GM19438 (cell line): Measurements from ENCODE around the gene NHERF2.
"Not testable (repeated sequence)": the region's sequence is repeated elsewhere in the genome, so short reads cannot be mapped to it uniquely, and the experiment has no call there.

Experiments used
- ATAC-seq: cut with Tn5 transposase; IDR thresholded peaks from one replicate; pipeline ENCODE4 v1.9.1; 2021; ENCODE audit warnings: low read depth; ENCODE audit not compliant: unreplicated experiment

NHERF2 gene

GRCh38 chr16:2004795-2005517 lies 21.7 kb upstream of the NHERF2 start:
- ATAC-seq = no peak

- no peak for ATAC-seq
Observed at GRCh38 chr16:2005646-2006045, 21.1 kb upstream of the NHERF2 start.

DNA sequence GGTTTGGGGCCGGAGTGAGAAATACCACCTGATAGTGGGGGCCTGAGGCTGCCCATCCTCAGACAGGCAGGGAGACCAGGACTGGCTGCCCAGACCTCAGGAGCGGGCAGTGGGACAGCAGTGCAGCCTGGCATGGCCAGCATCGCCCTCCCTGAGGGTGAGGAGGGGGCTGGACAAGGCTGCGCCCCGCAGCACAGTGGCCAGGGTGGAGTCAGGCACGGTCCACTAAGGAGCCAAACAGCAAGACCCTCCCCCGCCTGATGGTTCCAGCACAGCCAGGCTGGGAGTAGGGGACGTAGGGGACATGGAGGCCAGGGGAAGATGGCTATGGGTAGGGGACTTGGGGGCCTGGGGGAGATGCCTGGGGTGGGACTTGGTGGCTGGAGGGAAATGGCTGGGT lies 20.4 kb upstream of the NHERF2 start:
- no peak for ATAC-seq

- no peak for ATAC-seq
Observed at GRCh38 chr16:2007081-2007836, 19.4 kb upstream of the NHERF2 start.

- no peak for ATAC-seq
Observed at GRCh38 chr16:2008009-2008526, 18.6 kb upstream of the NHERF2 start.

DNA sequence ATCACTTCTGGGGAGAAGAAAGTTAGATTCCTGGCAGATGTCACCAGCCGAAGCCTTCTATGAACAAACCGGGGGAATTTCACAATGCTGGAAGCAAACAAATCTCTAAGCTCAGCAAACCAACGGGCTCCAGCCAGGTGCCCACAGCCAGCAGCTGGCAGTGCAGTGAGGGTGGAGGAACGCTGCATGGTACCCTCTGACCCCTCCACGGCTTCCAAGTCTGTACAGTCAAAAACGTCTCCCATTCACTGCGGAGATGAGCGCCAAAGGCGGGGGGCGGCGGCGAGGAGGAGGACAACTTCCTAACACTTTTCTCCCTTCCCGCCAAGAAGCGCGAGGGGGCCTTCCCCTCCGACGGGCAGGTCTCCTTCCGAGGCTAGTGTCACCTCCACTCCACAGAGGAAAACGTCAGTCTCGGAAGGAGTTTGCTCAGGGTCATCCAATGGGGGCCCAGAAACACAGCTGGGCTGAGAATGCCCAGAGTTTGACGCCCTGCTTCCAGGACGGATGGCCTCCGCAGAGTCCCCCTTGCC lies 18.0 kb upstream of the NHERF2 start:
- ATAC-seq = no peak

GRCh38 chr16:2009164-2009711 lies 17.5 kb upstream of the NHERF2 start:
- ATAC-seq = peak; percentile 26

- ATAC-seq = peak; percentile 66
Observed at GRCh38 chr16:2009791-2010510, 16.8 kb upstream of the NHERF2 start, which contains the start of gene ZNF598. TSS of gene ZNF598 (minus strand) at chr16:2009821.

DNA sequence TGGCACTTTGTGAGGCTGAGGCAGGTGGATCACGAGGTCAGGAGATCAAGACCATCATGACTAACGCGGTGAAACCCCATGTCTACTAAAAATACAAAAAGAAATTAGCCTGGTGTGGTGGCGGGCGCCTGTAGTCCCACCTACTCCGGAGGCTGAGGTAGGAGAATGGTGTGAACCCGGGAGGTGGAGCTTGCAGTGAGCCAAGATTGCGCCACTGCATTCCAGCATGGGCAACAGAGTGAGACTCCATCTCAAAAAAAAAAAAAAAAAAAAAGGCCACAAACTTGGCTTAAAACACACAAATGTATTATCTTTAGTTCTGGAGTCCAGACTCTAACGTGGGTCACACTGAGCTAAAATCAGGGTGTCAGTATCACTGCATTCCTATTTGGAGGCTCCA lies 15.0 kb upstream of the NHERF2 start:
- ATAC-seq = not testable (repeated sequence)

- ATAC-seq = no peak
Observed at GRCh38 chr16:2013527-2013926, 13.2 kb upstream of the NHERF2 start.

DNA sequence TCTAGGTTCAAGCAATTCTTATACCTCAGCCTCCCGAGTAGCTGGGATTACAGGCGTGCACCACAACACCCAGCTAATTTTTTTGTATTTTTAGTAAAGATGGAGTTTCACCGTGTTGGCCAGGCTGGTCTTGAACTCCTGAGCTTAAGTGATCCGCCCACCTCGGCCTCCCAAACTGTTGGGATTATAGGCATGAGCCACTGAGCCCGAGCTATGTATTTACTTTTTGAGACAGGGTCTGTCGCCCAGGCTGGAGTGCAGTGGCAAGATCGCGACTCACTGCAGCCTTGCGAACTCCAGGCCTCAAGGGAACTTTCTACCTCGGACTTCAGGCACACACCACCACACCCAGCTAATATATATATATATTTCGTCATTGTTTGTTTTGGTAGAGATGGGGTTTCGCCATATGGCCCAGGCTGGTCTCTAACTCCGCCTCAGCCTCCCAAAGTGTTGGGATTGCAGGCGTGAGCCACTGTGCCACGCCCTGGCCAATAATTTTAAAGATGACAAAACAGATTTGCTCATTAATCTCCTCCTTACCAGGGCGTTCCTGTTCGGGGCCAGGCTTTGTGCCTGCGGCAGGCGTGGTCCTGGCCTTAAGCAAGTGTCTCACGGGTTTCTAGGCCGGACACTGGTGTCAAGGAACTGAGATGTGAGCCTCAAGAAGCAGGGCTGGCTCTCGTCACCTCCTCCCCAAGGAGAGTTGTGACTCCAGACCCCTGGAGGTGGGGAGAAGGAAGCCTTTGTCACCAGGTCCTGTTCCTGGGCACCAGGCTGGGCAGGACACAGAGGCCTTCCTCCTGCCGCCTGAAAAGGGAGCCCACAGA lies 11.4 kb upstream of the NHERF2 start:
- no peak for ATAC-seq

DNA sequence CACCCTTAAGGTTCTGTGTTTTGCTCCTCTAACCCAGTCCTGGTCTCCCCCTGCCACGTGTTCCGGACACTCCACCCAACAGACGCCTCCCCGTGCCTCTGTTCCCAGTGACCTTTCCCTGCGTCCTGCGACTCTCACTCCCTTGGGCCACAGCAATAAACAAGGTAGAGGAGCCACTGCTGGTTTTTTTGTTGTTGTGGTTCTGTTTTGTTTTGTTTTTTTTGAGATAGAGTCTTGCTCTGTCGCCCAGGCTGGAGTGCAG lies 10.8 kb upstream of the NHERF2 start:
- ATAC-seq = no peak

DNA sequence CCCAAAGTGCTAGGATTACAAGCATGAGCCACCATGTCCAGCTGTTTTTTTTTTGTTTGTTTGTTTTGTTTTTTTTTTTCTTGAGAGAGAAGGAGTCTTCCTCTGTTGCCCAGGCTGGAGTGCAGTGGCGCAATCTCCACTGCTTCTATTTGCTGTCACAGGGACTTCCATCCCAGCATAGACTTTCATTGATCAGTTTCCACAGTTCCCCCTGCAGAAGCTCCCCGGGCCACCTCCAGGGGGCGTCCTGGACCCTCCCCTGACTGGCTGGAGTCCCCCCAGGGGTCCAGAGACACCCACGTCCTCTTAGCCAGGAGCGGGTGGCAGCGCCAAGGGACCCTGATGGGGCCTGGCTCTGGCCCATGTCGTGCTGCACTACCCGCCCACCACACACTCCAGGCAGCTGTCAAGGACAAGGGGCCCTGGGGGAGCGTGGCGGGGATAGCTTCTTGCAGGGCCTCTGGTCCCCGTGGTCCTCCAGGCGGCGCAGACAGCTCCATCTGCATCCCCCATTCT lies 10.2 kb upstream of the NHERF2 start:
- no peak for ATAC-seq

DNA sequence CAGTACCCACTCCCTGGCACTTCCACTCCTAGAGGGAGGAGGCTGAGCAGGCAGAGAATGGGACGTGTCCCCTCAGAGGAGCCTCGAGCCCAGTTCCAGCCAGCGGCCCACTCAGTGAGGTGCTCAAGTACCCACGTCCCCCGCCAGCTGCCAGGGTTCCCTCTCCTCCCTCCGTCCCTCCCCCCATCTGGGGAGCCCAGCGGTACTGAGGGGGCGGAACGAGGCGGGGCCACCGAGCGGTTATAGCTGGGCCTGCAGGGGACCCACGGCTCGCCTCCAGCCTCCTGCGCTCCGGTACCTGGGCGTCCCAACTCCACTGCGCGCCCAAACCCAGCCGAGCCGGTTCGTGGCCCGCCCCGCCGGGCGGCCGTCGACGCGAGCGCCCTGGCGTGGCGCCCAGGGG lies 7.2 kb upstream of the NHERF2 start, which contains the start of gene NPW:
NPW (plus strand) TSS at position 268 of the 403 bp plus-strand sequence.
- no peak for ATAC-seq

- ATAC-seq = no peak
Observed at GRCh38 chr16:2019921-2020831, 6.5 kb upstream of the NHERF2 start.

- ATAC-seq = no peak
Observed at GRCh38 chr16:2022723-2023091, 4.0 kb upstream of the NHERF2 start.

DNA sequence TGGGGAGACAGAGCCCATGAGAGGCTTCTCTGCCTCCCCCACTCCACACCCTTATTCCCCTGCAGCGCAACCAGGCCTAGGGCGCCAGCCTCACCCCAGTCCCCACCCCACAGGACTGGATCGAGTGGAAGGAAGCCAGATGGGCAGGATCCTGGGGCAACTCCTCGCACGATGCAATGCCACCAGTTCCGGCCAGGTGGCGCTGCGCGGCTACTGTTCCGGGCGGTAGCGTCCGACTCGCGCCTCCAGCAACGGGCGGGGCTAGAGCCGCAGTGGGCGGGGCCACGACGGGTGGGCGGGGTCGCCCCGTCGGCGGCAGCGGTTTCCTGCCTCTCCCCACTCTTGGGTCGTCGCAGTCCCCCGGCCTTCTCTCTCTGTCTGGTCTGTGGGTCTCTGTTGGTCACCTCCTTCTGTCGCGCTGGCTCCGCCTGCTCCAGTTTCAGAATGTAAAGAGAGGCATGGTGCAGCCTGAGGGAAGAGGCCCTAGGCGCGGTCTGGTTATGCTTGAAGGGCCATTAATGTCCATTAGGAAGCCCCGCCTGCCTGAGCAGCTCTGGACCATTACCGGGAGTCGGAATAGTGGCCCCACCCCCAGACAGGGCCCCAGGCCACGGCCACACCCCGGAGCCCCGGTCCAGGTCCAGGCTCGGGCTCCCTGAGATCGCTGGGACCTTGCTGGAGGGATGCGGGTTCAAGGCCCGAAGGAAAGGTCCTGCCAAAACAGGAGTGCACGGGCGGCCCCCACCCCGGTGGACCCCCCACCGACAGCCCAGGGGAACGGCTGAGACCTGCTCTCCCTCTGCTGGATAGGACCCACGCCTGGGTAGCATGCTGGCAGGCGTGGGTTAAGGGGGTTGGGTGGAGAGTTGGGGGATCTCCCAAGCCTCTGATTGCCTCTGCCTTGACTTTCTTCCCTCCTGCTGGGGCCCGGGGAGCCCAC lies 3.3 kb upstream of the NHERF2 start:
- no peak for ATAC-seq

GRCh38 chr16:2024032-2024420 lies 2.7 kb upstream of the NHERF2 start:
- ATAC-seq = no peak
